NCI-H2081 treated with DMSO at 0.1 percent for 48 hours (cell line): ENCODE data around the gene RFK.
"Not testable (repeated sequence)": the region's sequence is repeated elsewhere in the genome, so short reads cannot be mapped to it uniquely, and the experiment has no call there.

Experiments
- DNase-seq: peaks from one replicate; lab custom pipeline; 2025; lab: John Stamatoyannopoulos, UW

The RFK gene

DNA sequence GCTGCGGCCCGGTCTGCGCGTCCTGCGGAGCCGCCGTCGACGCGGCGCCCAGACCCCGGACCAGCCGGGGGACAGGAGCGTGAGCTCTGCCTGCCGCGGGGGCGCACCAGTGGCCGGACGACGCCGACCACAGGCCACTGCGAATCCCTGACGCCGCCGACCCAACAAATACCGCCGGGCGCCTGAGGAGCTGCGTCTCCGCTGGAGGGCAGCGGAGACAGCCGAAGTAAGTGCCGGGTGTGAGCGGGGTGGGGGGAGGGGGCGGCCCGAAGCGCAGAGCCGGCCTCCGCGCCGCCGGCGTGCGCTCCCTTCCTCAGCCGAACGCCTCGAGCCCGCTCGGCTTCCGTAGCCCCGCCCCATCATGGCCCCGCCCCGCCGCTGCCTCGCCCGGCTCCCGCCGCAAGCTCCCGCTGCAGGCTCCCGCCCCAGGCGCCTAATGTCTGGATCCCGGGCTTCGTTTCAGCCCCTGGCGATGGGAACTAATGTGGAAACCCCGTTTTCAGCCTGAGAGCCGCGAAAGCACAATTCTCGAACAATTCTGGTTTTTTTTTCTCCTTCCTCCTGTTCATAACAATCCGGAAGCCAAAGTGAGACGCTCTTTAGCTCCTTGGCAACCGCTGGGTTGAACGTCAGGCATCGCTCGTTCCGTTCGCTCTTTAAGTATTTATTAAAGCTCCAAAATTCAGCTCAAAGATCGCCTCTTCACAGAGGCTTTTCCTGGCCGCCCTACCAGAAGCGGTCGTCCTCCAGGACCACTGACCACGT is at the start of gene RFK:
RFK (minus strand) TSS at position 232 of the 765 bp plus-strand sequence. CDS start 255 bp downstream, outside the sequence.
- DNase-seq: peak; percentile 71

DNA sequence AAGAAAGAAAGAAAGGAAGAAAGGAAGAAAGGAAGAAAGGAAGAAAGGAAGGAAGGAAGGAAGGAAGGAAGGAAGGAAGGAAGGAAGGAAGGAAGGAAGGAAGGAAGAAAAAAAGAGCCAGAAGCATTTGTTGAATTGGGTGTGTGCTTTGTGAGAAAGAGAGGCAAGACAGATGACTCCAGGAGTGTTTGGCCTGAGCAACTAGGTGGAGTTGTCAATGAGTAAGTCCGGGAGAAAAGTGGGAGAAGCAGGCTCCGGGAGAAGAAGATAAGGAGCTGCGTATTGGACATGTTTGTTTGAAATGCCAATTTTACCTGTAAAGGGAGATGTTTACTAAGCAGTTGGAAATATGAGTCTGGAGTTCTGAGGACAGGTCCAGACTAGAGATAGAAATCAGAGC is 49.7 kb upstream of the RFK start:
- DNase-seq: no peak

DNA sequence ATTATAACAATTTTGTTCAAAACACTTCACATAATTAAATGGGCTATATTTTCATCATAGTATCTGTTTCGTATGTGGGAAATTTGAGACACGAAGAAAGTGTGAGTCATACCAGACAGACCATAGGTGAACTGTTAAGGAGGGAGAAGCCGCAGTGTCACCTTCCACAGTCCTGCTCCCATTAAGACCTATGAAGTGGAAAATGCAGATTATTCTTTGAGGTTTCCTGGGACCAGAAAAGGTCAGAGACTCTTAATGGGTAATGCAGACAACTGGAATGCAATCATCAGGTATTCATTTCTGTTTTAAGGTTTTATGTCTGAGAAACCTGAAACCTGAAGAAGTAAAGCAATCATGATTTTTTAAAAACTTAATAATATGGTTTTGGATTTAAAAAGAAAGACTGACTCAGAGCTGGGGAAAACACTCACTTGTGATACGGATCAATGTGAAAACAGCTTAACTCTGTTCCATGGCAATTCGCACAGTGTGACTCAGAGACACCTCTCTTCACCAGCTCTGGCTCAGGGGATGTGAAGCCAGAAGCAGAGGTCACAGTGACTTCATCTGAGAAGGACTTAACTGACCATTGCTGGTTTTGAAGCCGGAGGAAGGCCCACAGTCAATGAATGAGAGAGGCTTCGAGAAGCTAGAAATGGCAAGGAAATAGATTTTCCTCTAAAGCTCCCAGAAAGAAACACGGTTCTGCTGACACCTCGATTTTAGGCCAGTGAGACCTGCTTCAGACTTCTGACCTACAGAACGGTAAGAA is 47.5 kb upstream of the RFK start:
- DNase-seq: no peak

DNA sequence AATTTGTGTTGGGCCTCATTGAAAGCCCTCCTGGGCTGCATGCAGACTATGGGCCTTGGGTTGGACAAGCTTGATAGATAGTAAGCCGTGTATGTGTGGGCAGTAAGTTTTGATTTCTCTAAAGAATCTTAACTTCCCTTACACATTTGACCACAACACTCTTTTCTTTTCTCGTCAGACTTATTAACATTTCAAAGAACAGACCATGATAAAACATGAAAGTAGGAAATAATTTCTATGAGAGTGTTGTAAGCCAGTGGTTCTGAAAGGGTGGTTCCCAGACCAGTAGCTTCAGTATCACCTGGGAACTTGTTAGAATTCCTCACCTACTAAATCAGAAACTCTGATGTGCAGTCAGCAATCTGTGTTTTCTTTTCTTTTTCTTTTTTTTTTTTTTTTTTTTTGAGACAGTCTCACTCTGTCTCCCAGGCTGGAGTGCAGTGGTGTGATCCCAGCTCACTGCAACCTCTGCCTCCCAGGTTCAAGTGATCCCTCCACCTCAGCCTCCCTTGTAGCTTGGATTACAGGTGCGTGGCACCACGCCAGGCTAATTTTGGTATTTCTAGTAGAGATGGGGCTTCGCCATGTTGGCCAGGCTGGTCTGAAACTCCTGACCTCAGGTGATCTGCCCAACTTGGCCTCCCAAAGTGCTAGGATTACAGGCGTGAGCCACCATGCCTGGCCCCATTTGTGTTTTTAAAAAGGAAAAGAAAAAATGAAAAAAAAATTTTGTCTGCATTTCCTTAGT is 44.8 kb upstream of the RFK start:
- no peak for DNase-seq

DNA sequence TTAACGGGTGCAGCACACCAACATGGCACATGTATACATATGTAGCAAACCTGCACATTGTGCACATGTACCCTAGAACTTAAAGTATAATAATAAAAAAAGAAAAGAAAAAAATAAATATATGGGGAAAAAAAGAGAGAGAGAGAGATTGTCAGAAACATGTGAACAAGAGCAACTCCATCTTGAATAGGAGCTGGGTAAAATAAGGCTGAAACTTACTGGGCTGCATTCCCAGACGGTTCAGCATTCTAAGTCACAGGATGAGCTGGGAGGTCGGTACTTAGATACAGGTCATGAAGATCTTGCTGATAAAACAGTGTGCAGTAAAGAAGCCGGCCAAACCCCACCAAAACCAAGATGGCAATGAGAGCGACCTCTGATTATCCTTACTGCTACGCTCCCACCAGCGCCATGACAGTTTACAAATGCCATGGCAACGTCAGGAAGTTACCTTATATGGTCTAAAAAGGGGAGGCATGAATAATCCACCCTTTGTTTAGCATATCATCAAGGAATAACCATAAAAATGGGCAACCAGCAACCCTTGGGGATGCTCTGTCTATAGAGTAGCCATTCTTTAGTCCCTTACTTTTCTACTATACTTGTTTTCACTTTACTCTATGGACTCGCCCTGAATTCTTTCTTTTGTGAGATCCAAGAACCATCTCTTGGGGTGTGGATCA is 42.9 kb upstream of the RFK start:
- DNase-seq: not testable (repeated sequence)

DNA sequence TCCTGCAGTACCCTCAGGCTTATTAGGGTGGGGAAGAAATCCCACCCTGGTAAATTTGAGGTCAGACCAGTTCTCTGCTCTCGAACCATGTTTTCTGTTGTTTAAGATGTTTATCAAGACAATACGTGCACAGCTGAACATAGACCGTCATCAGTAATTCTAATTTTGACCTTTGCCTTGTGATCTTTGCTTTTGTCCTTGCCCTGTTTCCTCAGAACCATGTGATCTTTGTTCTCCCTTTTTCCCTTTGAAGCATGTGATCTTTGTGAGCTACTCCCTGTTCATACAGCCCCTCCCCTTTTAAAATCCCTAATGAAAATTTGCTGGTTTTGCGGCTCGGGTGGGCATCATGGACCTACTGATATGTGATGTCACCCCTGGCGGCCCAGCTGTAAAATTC is 40.7 kb upstream of the RFK start:
- not testable (repeated sequence) for DNase-seq

DNA sequence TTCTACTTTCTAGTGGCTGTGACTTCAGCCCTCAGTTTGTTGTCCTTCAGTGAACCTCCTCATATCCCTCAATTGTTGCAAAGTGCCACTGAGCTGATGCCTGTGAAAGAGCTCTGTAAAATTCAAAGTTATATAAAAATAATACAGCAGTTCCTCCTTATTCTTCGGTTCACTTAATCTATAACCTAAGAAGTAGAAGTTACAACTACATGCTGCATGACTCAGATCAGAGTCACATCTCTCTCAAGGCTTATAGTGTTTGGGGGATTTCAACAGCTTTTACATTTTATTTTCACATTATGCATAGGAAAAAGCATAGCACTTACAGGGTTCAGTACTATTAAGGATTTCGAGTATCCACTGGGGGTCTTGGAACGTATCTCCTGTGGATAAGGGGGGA is 39.6 kb upstream of the RFK start:
- no peak for DNase-seq

DNA sequence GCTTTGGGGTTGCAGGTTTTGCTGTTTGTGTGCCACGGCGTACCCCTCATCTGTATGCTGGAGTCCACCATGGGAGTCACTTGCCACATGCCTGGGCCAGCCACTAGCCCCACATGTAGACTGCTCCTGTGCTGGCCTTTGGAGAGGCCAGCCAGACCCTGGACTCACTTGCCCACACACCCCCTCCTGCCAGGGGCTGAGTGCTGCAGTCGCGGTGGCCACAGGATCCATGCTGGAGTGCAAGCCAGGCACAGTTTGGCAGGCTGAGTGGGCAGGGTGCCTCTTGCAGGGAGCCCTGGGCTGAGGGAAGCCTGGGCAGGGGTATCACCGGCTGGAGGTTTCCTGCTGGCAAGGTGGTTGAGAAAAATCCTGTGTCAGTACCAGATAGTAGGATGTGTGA is 39.2 kb upstream of the RFK start:
- DNase-seq: no peak

DNA sequence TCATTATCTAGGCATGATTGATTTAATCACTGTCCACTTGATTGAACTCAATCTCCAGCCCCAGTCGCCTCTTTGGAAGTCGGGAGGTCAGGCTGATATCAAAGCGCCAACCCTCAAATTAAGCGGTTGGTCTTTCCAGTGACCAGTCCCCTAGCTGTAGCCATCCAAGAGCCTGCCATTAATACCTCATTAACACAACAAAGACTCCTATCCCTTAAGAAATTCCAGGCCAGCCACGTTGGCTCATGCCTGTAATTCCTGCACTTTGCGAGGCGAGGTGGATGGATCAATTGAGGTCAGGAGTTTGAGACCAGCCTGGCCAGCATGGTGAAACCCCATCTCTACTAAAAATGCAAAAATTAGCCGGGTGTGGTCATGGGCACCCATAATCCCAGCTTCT is 37.4 kb upstream of the RFK start:
- no peak for DNase-seq

DNA sequence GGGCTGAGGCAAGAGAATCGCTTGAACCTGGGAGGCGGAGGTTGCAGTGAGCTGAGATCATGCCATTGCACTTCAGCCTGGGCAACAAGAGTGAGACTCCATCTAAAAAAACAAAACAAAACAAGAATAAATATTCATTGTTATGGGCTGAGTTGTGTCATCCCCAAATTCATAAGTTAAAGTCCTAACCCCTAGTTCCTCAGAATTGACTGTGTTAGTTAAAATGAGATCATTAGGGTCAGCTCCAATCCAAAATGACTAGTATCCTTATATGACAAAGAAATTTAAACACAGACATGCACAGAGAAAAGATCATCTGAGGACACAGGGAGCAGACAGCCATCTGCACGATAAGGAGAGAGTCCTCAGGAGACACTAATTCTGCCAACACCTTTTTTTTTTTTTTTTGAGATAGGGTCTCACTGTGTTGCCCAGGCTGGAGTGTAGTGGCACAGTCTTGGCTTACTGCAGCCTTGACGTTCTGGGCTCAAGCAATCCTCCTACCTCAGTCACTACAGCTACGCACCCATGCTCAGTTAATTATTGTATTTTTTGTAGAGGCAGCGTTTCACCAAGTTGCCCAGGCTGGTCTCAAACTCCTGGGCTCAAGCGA is 32.7 kb upstream of the RFK start:
- DNase-seq: no peak

DNA sequence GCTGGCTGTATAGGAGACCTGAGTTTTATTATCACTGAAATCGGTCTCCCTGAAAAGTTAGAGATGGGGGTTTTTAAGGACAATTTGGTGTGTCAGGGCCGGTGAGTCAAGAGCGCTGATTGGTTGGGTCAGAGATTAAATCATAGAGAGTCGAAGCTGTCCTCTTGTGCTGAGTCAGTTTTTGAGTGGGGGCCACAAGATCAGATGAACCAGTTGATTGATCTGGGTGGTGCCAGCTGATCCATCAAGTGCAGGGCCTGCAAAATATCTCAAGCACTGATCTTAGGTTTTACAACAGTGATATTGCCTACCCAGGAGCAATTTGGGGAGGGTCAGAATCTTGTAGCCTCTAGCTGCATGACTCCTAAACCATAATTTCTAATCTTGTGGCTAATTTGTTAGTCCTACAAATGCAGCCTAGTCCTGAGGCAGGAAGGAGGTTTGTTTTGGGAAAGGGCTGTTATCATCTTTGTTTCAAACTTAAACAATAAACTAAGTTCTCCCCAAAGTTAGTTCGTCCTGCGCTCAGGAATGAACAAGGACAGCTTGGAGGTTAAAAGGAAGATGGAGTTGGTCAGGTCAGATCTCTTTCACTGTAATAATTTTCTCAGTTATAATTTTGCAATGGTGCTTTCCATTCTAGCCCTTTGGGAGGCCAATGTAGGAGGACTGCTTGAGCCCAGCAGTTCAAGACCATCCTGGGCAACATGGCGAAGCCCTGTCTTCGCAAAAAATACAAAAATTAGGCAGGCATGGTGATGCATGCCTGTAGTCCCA is 31.6 kb upstream of the RFK start:
- no peak for DNase-seq

DNA sequence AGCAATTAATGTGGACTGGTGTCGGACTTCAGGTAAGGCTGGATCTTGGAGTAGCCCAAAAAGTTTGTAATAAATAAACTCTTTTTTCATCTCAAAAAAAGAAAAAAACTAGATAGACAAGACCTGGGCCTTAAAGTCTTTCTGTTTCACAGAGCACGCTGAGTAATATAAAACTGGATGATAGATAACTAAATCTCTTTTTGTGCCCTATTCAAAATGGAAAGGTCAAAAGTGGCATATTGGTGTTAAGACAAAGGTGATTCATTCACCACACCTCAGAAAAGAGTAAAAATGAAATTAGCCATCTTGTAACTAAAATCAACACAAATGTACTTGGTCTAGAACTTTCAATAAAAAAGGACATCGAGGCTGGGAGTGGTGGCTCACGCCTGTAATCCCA is 30.3 kb upstream of the RFK start:
- no peak for DNase-seq

DNA sequence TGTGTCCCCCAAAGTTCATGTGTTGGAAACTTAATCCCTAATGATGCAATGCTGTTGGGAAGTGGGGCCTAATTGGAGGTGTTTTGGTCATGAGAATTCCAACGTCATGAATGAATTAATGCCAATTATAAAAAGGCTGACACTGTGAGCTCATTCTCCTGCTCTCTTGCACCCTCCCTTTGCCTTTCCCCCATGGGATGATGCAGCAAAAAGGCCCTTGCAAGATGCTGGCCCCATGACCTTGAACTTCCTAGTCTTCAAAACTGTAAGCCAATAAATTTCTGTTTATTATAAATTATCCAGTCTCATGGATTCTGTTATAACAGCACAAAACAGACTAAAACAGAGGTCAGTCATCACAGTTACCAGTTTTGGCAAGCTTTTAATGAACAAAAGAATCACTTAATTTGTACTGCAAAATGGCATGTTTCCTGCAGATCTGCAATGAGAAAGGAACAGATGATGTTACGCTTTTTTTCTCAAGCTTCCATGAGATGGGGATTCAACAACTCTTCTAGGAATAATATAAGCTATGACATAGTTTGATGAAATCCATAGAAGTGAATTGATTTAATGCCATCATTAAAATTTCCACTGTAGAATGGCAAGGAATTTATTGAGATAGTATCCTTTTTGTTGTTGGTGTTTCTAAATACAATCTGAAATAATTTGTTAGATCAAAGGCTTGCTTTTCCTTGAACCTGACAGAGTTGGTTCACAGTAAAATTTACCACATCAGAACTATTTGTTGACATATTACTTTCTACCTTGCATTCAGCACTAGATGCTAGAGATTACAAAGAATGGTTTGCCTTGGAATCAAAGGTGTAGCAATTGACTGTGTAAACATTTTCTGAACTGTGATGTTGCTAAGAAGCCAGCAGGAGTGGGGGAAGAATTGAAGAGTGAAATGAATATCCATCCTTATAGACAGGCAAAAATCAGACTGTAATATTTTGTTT is 29.3 kb upstream of the RFK start:
- no peak for DNase-seq

DNA sequence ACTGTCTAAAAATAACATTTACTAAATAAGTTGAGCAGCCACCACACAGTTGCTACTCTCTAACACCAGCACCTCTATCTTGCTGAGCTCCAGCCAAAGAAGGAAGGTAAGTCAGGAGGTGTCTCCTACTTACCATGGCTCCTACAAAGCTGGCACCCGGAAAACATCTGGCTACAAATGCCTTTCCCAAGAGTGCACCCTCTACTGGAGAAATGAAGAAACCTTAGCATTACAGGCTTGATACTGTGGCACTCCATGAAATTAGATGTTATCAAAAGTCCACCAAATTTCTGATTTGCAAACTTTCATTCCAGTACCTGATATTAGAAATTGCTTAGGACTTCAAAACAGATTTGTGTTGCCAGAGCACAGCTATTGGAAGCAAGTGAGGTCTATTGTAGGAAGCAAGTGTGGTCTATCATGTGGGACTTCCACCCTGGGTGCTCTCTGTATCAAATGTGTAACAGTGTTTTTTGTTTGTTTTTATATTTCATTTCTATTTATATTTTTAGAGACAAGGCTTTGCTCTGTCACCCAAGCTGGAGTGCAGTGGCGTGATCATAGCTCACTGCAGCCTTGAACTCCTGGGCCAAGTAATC is 25.7 kb upstream of the RFK start:
- DNase-seq: no peak

DNA sequence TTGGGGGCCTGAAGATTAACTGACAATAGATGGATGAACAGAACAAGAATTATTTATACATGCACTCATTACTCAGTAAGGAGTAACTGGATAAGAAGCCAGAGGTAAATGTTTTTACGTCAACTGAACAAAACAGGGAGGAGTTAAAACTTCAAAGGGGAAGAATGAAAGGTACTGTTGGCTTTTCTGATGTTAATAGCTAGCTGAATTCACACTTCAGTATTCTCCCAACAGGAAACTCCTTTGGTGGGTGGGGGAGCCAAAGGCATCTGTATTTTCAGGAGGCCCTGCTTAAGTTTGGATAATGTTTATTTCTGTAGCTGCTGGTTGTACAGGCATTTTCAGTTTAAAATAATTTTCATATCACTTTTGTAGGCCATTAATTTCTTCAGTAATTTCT is 23.2 kb upstream of the RFK start:
- DNase-seq: no peak

DNA sequence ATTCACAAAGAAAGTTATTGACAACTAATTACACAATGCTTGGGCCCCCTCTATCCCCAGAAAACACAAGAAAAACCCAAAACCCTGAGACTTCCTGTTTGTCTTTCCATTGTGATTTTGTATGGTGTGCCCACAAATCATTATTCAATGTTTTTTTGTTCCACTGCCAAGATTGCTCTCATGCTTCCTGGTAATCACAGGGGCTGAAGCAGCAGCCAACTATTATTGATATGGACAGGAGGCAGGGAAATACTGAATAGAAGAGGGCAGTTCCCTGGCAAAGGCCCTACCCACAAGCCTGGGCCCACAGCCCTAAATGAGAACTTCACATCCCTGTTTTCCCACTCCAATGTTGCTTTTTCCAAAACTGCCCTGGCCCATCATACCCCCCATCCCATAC is 21.5 kb upstream of the RFK start:
- DNase-seq: peak; percentile 79

DNA sequence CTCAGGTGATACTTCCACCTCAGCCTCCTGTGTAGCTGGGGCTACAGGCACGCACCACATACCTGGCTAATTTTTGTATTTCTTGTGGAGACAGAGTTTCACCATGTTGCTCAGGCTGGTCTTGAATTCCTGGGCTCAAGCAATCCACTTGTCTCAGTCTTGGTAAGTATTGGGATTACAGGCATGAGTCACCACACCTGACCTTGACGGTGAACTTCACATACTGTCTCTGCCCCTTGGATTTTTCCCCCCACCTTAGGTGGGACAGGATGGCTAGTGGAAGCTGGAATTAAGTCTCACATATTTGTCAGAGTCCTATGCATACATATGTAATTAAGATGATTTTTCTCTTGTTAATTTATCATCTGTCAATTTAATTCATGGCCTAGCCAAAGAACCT is 20.9 kb upstream of the RFK start:
- no peak for DNase-seq

DNA sequence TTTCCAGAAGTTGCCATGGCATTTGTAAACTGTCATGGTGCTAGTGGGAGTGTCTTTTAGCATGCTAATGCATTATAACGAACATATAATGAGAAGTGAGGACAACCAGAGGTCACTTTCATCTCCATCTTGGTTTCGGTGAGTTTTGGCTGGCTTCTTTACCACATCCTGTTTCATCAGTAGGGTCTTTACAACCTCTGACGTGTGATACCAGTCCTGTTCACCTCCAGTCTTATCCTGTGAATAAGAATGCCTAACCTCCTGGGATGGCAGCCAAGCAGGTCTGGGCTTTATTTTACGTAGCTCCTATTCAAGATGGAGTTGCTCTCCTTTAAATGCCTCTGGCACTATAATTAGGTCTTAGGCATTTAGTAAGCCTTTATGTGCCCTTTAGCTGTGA is 20.4 kb upstream of the RFK start:
- DNase-seq: no peak

DNA sequence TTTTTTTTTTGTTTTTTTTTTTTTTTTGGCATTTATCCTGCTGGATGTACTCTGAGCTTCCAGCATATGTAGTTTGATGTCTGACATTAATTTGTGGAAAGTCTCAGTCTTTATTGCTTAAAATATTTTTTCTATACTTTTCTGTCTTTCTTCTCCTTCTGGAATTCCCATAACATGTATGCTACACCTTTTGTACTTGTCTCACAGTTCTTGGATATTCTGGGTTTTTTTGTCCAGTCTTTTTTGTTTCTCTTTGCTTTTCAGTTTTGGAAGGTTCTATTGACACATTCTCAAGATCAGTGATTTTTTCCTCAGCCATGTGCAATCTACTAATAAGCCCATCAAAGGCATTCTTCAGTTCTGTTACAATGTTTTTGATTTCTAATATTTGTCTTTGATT is 19.4 kb upstream of the RFK start:
- no peak for DNase-seq
